Ovary (tissue), 9 donors: ENCODE measurements around the gene SBNO2. TPM values are rescaled to one million over a fixed set of nuclear protein-coding genes. Genes with fewer than 3 reads are reported as not detected.
"Not testable (repeated sequence)": the region's sequence is repeated elsewhere in the genome, so short reads cannot be mapped to it uniquely, and the experiment has no call there.

Source experiments
- DNase-seq, 5 donors: peaks; one replicate each; pipeline ENCODE4 v3.0.0-alpha.2; 2019 to 2020
- H3K27ac ChIP-seq, 2 donors: fragments of 200-600 bp; one replicate each; pipeline versions ENCODE4 v1.5.1 to v1.8.0; 2019 to 2022
- H3K27me3 ChIP-seq: fragments of 200-600 bp; one replicate; pipeline ENCODE4 v1.8.0; 2022
- H3K36me3 ChIP-seq: fragments of 200-600 bp; sonication (generic); one replicate; pipeline ENCODE4 v1.5.1; 2019
- H3K4me1 ChIP-seq: one replicate; pipeline ENCODE4 v1.8.1; 2013; ENCODE audit warnings: mild to moderate bottlenecking, moderate library complexity; ENCODE audit not compliant: insufficient read depth
- H3K4me3 ChIP-seq: fragments of 200-600 bp; sonication (generic); one replicate; pipeline ENCODE4 v1.5.1; 2017
- H3K9me3 ChIP-seq, 2 donors: fragments of 200-600 bp in 1 of 2; sonication (generic) in 1 of 2; one replicate each; pipeline versions ENCODE4 v1.5.1 to v1.8.1; 2013 to 2019; ENCODE audit warnings: mild to moderate bottlenecking in 1 of 2, moderate library complexity in 1 of 2
- CTCF ChIP-seq, 3 donors: fragments of 450-650 bp in 2 of 3; fragments of 200-600 bp in 1 of 3; IDR thresholded peaks; one replicate each; pipeline versions ENCODE4 v1.5.1 to v1.8.0; 2016 to 2022; ENCODE audit warnings: antibody characterized with exemption in 3 of 3, mild to moderate bottlenecking in 1 of 3
- EP300 ChIP-seq: sonication (generic); formaldehyde crosslinking; IDR thresholded peaks from one replicate; pipeline ENCODE4 v1.6.1; 2017; ENCODE audit warnings: antibody characterized with exemption
- POLR2A ChIP-seq: fragments of 450-650 bp; IDR thresholded peaks from one replicate; pipeline ENCODE4 v1.6.1; 2017; ENCODE audit warnings: antibody characterized with exemption, mild to moderate bottlenecking, moderate library complexity
- WGBS, 3 donors: extraction: QIAGEN DNeasy Blood & Tissue Kit in 1 of 3; methylation state at CpG; one replicate each; pipeline versions ENCODE4 v1.1.5 to v1.1.7; 2013 to 2017; 5-methylcytosine and 5-hydroxymethylcytosine counted together
- intact Hi-C, 4 donors: fragments of 100-400 bp; cut with DNase I; formaldehyde crosslinking; loops; one replicate each; pipeline versions ENCODE4 v1.11.0 to v1.15.1; 2022 to 2023
- polyA plus RNA-seq, 2 donors: library from polyadenylated mRNA; stranded (reverse); fragments of 200-250 nt in 1 of 2; fragments of 350-450 nt in 1 of 2; fragmentation: Illumina TruSeq in 1 of 2; extraction: RNeasy Lipid Tissue Mini Kit (QIAGEN cat#74804) in 1 of 2; gene quantifications; one replicate each; pipeline ENCODE4 v1.2.3, GENCODE V29; 2013 to 2014
- total RNA-seq, 7 donors: library from RNA; depleted of rRNA in 2 of 7; stranded (reverse); fragments of >200 nt in 2 of 7; fragmentation: NEBNext Ultra II Directional in 3 of 7; extraction: Animal tissue kit (Norgen Biotek cat#: 25700) in 3 of 7; gene quantifications; one replicate each; pipeline versions ENCODE4 v1.1.0 to v1.2.4, GENCODE V29; 2016 to 2023
- donor health status: DM: no; HTN: no; CAD: no; lungs with moderate emphysema.
- donor health status: DM: no; HTN: no; CAD: no.
- donor health status: Bipolar disorder and iron deficiency.
- donor health status: DM: yes; HTN: yes; CAD: no.
- donor health status: DM: no; HTN: no; CAD: no.
- donor health status: DM: yes; HTN: yes; CAD: no.

The SBNO2 gene
- total and polyA plus RNA-seq, 9 donors: 6.1 to 92.6 (median 60.9) TPM

GRCh38 chr19:1131718-1132551, 42.1 kb downstream of the SBNO2 start:
- intact Hi-C loops: loop anchor here in 1 of 4 donors (5.0 kb wide), 1 partner anchor 35 kb away; no protein-coding TSS in a partner anchor
- H3K9me3 ChIP-seq: no peaks in the 10 kb centered on the region
- H3K4me1 ChIP-seq: peaks cover 22% of the 10 kb centered on the region
- WGBS, 3 donors: 1 to 3% (median 2%) methylated on average over 37 to 64 of the region's 64 CpGs
- peak overlapping the region; percentile 67 for H3K4me3 ChIP-seq
- TF ChIP-seq POLR2A (peak; percentile 14), CTCF (IDR thresholded peaks at IDR 0.05) (peak in 2 of 3 donors; percentile 33 to 42), EP300 (peak; percentile 95)
- H3K27ac ChIP-seq: peak overlapping the region; percentile 79 to 83
- H3K27me3 ChIP-seq: no peaks in the 10 kb centered on the region
- no peaks in the 10 kb centered on the region for H3K36me3 ChIP-seq
- peak; percentile 76 to 84 (median 79) for DNase-seq

GRCh38 chr19:1130771-1131717, 43.0 kb downstream of the SBNO2 start:
- intact Hi-C loops: loop anchor here in 1 of 4 donors (5.0 kb wide), 1 partner anchor 36 kb away; no protein-coding TSS in a partner anchor

GRCh38 chr19:1129535-1129934, 44.5 kb downstream of the SBNO2 start:
- WGBS, 3 donors: 80 to 84% (median 80%) methylated on average over 15 to 18 of the region's 18 CpGs
- Histone ChIP-seq H3K4me1 (peaks cover 22% of the 10 kb centered on the region), H3K27me3 (no peaks in the 10 kb centered on the region), H3K9me3 (no peaks in the 10 kb centered on the region), H3K4me3 (no peak overlapping the region), H3K27ac (no peak overlapping the region), H3K36me3 (no peaks in the 10 kb centered on the region)
- DNase-seq: no peak
- intact Hi-C loops: no loop called here
- TF ChIP-seq CTCF (IDR thresholded peaks at IDR 0.05): no peak
- no peak for TF ChIP-seq POLR2A
- no peak for TF ChIP-seq EP300

More at GRCh38 chr19:1130771-1131717, 43.0 kb downstream of the SBNO2 start:
- DNase-seq: peak in 1 of 5 donors; percentile 43
- Histone ChIP-seq H3K27ac (peak overlapping the region; percentile 40 to 79), H3K4me3 (peak overlapping the region; percentile 67), H3K4me1 (peaks cover 22% of the 10 kb centered on the region), H3K27me3 (no peaks in the 10 kb centered on the region), H3K9me3 (no peaks in the 10 kb centered on the region), H3K36me3 (no peaks in the 10 kb centered on the region)
- WGBS, 3 donors: 62 to 77% (median 68%) methylated on average over 19 to 22 of the region's 22 CpGs
- TF ChIP-seq EP300 (no peak), CTCF (IDR thresholded peaks at IDR 0.05) (no peak), POLR2A (no peak)

GRCh38 chr19:1129084-1129483, 45.0 kb downstream of the SBNO2 start:
- peaks cover 22% of the 10 kb centered on the region for H3K4me1 ChIP-seq
- intact Hi-C loops, H3K36me3 ChIP-seq, H3K9me3 ChIP-seq, H3K4me3 ChIP-seq, H3K27ac ChIP-seq, H3K27me3 ChIP-seq, DNase-seq: not testable (repeated sequence)
- 87 to 96% (median 93%) methylated on average over 7 of the region's 7 CpGs for WGBS, 3 donors
